GM12865 (cell line): ENCODE results near the gene ANO1.

Experiments used
- DNase-seq: peaks from one replicate; pipeline ENCODE4 v3.0.0; 2010; ENCODE audit warnings: low read depth
- H3K4me3 ChIP-seq: 2 replicates; pipeline ENCODE4 v1.5.1; 2011; ENCODE audit warnings: mild to moderate bottlenecking, low read depth, low read length, control low read depth
- CTCF ChIP-seq: IDR thresholded peaks from 2 replicates; pipeline ENCODE4 v1.5.1; 2011; ENCODE audit warnings: low read length, control low read depth, low read depth, inconsistent platforms; ENCODE audit not compliant: insufficient read depth; ENCODE audit errors: missing control alignments

The ANO1 gene

GRCh38 chr11:70140711-70141485, 62.8 kb downstream of the ANO1 start:
- no peak for DNase-seq
- no peak for TF ChIP-seq CTCF
- no peak overlapping the region for H3K4me3 ChIP-seq

- H3K4me3 ChIP-seq = no peak overlapping the region
- no peak for TF ChIP-seq CTCF
- no peak for DNase-seq
These were observed 63.5 kb downstream of the ANO1 start for GRCh38 chr11:70141486-70142220.

GRCh38 chr11:70142221-70142875, 64.2 kb downstream of the ANO1 start:
- H3K4me3 ChIP-seq = no peak overlapping the region
- no peak for TF ChIP-seq CTCF
- DNase-seq = no peak

- DNase-seq = no peak
- TF ChIP-seq CTCF = no peak
- H3K4me3 ChIP-seq = no peak overlapping the region
These were observed 66.1 kb downstream of the ANO1 start for GRCh38 chr11:70144262-70144661.

GRCh38 chr11:70145071-70145470, 67.0 kb downstream of the ANO1 start:
- no peak for TF ChIP-seq CTCF
- no peak for DNase-seq

GRCh38 chr11:70145841-70146240, 67.7 kb downstream of the ANO1 start:
- H3K4me3 ChIP-seq = no peak overlapping the region
- no peak for DNase-seq
- TF ChIP-seq CTCF = no peak

More at GRCh38 chr11:70145071-70145470, 67.0 kb downstream of the ANO1 start:
- H3K4me3 ChIP-seq = no peak overlapping the region
